GM12874 (cell line): ENCODE results near the gene ATP1A3.

Experiments
- CTCF ChIP-seq: IDR thresholded peaks from 2 replicates; pipeline ENCODE4 v1.5.1; 2011; ENCODE audit warnings: low read depth, mild to moderate bottlenecking, control low read depth, low read length, moderate library complexity; ENCODE audit not compliant: insufficient read depth

The ATP1A3 gene

DNA sequence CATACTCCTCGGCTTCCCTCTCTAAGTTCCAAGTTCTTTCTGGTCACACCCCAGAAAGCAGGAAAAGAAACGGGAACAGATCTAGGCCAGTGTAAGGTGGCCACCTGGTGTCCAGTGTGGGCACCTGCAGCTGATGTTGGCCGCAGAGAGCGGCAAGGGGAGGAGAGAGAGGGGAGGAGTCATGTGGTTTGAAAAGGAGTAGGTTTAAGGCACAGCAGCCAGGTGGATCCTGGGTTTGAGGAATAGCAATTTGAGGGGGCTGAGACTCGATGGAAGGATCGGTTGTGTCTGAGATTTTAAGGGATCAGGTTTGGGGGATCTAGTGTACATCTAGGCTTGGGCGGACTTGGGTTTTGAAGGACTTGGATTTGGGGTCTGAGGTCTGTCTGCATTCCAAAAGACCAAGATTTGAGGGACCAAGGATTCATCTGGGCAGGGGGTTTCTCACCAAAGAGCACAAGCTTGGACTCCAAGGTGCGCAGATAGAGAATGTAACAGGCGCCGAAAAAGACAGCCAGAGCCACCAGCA is 36.1 kb downstream of the ATP1A3 start:
- TF ChIP-seq CTCF: peak; percentile 81

GRCh38 chr19:41957161-41957837 is 36.7 kb downstream of the ATP1A3 start:
- TF ChIP-seq CTCF: no peak

DNA sequence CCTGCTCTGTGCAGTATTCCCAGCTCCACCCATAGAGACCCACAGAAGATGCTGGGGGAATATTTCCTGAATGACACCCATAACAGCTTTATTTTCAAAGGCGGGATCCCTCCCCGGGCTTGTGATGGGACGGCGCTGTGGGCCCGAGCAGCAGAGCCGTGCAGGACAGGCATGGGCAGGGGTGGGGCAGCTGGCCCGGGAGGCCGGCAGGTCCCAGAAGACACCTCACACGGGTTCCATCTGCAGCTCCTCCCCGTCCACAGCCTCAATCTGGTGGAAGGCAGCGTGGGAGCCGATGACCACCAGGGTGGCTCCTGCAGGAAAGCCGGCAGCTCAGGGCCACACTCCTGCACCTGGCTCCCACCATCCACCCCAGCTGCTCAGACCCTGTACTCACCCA is 37.4 kb downstream of the ATP1A3 start:
- TF ChIP-seq CTCF: no peak

DNA sequence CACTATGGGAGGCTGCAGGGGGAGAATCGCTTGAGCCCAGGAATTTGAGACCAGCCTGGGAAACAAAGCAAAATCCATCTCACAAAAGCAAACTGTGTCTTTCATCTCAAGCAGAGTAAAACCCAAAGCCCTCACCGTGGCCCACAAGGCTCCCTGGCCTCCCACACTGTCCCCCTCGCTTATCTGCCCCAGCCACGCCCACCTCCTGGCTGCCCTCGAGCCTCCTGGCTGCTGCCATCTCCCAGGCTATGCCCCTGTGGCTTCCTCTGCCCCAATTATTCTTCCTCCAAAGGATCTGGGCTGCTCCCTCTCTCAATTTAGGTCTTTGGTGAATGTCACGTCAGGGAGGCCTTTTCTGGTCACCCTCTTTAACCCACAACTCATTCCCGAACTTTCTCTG is 38.5 kb downstream of the ATP1A3 start:
- no peak for TF ChIP-seq CTCF

DNA sequence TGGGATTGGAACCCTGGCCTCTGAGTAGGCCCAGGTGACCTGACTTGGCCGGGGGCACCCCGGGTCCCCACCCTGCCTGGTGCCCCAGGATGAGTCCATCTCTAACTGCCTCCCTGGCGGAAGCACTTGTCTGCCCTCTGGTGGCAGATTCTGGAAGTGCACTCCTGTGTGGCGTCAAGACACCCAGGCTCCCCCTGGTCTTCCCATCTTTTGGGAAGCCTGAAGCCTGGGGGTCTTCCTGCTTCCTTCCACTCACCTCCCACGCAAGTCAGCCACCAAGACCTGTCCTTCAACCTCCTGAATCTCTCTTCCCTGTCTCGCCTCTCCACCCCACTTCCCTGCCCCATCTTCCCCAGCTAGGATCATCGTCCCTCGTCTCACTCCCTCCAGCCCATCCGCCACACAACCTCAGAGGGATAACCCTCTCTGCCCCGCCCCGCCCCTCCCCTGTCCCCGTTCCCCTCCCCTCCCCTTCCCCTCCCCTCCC is 42.3 kb downstream of the ATP1A3 start:
- TF ChIP-seq CTCF: peak; percentile 99

DNA sequence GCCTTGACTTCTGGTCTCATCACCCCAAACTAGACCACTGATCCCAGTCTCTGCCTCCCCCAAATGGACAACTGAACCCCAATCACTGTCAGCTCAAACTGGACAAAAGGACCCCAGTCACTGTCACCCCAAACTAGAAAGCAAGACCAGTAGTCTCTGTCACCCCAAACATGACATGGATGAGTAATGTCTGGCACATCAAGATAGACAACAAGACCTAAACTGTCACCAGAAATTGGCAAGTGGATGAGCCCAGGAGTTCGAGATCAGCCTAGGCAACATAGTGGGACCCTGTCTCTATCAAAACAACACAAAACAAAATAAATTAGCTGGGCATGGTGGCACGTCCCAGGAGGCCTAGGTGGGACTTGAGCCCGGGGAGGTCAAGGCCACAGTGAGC is 46.9 kb downstream of the ATP1A3 start:
- no peak for TF ChIP-seq CTCF

DNA sequence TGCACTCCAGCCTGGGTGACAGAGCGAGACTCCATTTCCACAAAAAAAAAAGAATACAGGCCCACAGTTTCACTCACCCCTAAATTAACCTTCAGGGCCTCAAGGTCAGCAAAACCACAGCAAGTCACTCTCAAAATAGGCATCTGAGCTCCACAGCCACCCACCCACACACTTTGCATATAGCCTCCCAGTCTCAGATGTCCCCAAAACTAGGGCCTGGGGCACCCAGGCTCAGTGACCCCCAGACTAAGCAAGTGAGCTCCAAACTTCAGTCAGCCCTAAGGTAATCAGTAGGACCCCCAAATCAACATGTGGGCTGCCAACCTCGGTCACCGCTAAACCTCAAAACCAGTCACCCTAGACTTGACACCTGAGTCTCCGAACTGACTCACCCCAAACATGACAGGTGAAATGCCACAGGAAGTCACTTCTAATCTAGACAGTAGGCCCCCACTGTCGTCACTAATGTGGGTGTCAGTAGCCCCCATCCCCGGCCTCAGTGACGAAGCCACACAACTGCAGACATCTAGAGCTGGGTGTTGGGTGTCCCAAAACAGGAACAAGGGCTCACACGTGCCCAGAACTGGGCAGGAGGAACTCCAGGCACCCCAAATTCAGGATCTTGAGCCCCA is 48.8 kb downstream of the ATP1A3 start:
- no peak for TF ChIP-seq CTCF
